Vagina (tissue), 2 donors: ENCODE results near the gene NKAIN2.

Experiments
- POLR2A ChIP-seq, 2 donors: fragments of 450-650 bp; IDR thresholded peaks; one replicate each; pipeline ENCODE4 v1.6.1; 2017; ENCODE audit warnings: antibody characterized with exemption in 2 of 2, mild to moderate bottlenecking in 2 of 2, moderate library complexity in 2 of 2
- TF ChIP-seq, protein P1 (sequence below), 3 experiments: fragments of 450-650 bp in 2 of 3; fragments of 200-600 bp in 1 of 3; sonication (generic) in 1 of 3; IDR thresholded peaks; one replicate each; pipeline ENCODE4 v1.5.1; 2017 to 2019; ENCODE audit warnings: antibody characterized with exemption in 3 of 3, mild to moderate bottlenecking in 2 of 3, moderate library complexity in 2 of 3

DNA sequence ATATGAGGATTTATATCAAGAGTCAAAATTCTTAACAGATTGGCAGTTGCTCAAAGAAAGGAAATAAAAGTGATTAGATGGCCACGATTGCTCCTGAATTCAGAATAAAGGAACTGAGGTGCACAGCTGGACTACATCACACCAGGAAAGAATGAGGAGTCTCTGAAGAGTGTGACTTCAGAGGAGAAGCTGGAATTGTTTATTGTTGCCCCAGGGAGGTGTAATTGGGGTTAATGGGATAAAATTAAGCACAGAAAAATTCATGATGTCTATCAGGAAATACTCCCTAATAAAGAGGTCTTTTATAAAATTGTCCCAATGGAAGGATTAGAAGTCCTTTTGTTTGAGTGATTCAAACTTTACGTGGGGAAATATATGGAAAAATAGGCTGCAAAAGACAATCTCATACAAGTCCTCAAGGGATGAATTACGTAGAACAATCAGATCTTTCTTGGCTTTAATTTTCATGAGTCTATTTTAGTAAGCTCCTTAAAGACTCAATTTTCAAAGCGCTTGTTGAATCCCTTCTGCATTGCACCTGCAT lies 950.0 kb downstream of the NKAIN2 start:
- TF ChIP-seq, protein P1, sequence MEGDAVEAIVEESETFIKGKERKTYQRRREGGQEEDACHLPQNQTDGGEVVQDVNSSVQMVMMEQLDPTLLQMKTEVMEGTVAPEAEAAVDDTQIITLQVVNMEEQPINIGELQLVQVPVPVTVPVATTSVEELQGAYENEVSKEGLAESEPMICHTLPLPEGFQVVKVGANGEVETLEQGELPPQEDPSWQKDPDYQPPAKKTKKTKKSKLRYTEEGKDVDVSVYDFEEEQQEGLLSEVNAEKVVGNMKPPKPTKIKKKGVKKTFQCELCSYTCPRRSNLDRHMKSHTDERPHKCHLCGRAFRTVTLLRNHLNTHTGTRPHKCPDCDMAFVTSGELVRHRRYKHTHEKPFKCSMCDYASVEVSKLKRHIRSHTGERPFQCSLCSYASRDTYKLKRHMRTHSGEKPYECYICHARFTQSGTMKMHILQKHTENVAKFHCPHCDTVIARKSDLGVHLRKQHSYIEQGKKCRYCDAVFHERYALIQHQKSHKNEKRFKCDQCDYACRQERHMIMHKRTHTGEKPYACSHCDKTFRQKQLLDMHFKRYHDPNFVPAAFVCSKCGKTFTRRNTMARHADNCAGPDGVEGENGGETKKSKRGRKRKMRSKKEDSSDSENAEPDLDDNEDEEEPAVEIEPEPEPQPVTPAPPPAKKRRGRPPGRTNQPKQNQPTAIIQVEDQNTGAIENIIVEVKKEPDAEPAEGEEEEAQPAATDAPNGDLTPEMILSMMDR (IDR thresholded peaks at IDR 0.05) = no peak
- no peak for TF ChIP-seq POLR2A (IDR thresholded peaks at IDR 0.05)
